Measurements from ENCODE around the gene MAS1L.

- TF ChIP-seq GABPA (IDR thresholded peaks at IDR 0.05 in 1 of 2, conservative IDR thresholded peaks at IDR 0.05 in 1 of 2): no peak
- no peak for TF ChIP-seq TAF1 (conservative IDR thresholded peaks at IDR 0.05)
- no peak for TF ChIP-seq HNF4G (IDR thresholded peaks at IDR 0.05)
- no peak for TF ChIP-seq CTCF (IDR thresholded peaks at IDR 0.05; ENCODE audit: low read depth, low read length, missing input control)
- no peak for TF ChIP-seq RAD21 (IDR thresholded peaks at IDR 0.05)
- TF ChIP-seq JUND (IDR thresholded peaks at IDR 0.05): no peak
- no peak for TF ChIP-seq REST (IDR thresholded peaks at IDR 0.05)
- TF ChIP-seq FOXA2 (IDR thresholded peaks at IDR 0.05): no peak
- TF ChIP-seq SP1 (IDR thresholded peaks at IDR 0.05): no peak
Observed at GRCh38 chr6:29502181-29502580, 14.4 kb upstream of the MAS1L start.

Measured in liver (tissue), 3 donors.